OCI-LY3 (cell line): ENCODE measurements around the gene TBP.

ENCODE experiments used
- CTCF ChIP-seq: fragments of 200-600, 300-600 bp; sonication (generic); IDR thresholded peaks from 2 replicates; pipeline ENCODE4 v1.5.1; 2014; ENCODE audit warnings: antibody characterized with exemption, low read length, low read depth
- EZH2phosphoT487 ChIP-seq: fragments of 200-600 bp; shearing (Covaris generic); IDR thresholded peaks from 2 replicates; pipeline ENCODE4 v1.6.1; 2018; ENCODE audit warnings: antibody characterized with exemption, mixed run types, low read depth

GRCh38 chr6:170506446-170506845 is 47.7 kb upstream of the TBP start:
- no peak for TF ChIP-seq CTCF
- no peak for TF ChIP-seq EZH2phosphoT487
